SW 1271 (cell line): ENCODE data around the gene UFD1.

Experiments
- DNase-seq, 2 experiments: peaks; one replicate each; lab custom pipeline; 2025; lab: John Stamatoyannopoulos, UW

UFD1 gene

GRCh38 chr22:19515654-19516377, 36.8 kb upstream of the UFD1 start:
- DNase-seq: no peak

GRCh38 chr22:19514831-19515565, 36.0 kb upstream of the UFD1 start:
- DNase-seq: no peak

DNA sequence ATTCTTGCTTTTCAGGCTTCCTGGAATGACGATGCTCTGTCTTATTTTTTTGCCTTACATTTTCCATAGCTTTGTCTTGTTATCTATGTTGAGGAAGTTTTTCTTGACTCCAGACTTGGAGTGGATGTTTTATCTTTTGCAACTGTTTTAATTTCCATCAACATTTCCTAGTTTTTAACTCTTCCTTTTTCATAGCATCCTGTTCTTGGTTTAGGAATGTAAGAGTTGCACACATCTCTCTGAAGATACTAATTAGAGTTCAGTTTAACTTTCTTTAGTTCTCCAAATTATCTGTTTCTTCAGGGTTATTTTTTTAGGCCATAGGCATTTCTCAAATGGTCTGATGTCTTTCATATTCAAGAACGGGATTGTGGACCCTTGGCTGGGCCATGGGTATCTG, 34.8 kb upstream of the UFD1 start:
- DNase-seq: no peak

DNA sequence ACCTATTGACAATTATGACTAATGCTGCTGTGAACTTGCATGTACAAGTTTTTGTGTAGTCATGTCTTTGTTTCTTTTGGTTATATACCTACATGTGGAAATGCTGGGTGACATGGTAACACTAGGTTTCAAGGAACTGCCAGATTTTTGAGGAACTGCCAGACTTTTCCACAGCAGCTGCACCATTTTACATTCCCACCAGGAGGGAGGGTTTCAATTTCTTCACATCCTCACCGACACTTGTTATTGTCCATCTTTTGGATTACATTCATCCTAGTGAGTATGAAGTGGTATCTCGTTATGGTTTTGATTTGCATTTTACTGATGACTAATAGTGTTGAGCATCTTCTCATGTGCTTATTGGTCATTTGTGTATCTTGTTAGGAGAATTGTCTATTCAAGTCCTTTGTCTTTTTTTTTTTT, 31.9 kb upstream of the UFD1 start:
- DNase-seq: no peak

- DNase-seq: no peak
These were observed 30.9 kb upstream of the UFD1 start for GRCh38 chr22:19509923-19510322.

DNA sequence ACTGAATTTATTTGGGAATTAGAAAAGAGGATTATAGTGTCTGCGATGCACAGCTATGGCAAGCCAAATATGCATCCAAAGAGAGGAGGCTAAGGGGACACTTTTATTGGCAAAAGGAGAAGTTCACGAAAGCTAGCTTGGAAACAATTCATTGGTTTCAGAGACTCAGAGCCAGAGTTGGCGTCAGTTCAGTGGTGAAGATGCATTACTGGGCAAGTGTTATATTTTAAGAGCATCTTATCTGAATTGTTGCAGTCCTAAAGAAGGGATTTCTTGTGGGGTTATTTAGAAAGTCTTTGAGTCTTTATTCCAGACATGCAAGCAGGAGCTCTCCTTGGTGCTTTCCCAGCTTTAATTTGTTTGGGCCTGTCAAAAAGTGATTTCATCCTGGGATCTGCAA, 30.2 kb upstream of the UFD1 start:
- no peak for DNase-seq

DNA sequence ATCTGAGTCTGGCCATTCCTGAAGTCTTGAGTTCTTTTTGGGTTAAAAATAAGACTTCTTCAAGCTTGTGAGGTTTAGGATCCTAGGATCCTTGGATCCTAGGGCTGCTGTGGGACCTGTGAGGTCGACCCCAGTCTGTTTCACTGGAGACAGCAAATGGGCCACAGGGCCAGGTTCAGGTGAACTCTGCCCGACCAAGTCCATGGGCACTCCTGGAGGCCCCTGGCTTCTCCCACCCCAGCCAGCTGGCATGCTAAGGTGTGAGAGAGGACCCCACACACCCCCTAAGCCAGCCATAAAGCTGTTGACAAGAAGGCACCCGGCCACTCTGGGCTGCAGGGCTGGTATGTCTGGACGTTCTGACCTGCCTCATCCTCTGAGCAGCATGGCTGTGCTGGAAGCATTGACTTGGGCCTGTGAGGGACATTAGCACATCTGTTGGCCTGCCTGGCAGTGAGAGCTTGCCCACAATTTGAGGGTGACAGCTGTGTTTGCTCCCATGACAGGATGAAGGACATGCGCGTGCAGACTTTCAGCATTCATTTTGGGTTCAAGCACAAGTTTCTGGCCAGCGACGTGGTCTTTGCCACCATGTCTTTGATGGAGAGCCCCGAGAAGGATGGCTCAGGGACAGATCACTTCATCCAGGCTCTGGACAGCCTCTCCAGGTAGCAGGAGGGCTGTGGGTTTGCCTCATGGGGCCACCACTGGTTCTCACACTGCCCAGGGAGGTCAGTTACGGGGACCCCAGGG, 29.2 kb upstream of the UFD1 start:
- DNase-seq: no peak

GRCh38 chr22:19507534-19507861, 28.5 kb upstream of the UFD1 start:
- DNase-seq: no peak

DNA sequence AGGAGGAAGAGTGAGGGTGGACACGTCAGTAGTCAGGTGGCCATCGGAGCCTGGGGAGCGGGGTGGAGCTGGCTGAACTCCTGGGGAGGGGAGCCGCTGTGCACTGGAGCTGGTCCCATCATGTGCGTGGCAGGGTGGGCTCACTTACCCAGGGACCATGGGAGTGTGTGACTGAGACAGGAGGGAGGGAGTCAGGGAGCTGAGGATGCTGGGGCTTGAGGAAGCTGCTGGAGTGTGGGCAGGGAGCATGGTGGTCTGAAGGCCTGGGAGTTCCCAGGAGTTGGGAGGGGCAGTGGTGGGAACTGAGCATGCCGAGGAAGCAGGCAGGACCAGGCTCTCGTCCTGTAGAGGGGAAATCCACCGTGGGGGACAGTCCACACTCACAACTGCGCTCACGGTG, 27.2 kb upstream of the UFD1 start:
- DNase-seq: no peak

GRCh38 chr22:19505735-19506126, 26.7 kb upstream of the UFD1 start:
- no peak for DNase-seq

DNA sequence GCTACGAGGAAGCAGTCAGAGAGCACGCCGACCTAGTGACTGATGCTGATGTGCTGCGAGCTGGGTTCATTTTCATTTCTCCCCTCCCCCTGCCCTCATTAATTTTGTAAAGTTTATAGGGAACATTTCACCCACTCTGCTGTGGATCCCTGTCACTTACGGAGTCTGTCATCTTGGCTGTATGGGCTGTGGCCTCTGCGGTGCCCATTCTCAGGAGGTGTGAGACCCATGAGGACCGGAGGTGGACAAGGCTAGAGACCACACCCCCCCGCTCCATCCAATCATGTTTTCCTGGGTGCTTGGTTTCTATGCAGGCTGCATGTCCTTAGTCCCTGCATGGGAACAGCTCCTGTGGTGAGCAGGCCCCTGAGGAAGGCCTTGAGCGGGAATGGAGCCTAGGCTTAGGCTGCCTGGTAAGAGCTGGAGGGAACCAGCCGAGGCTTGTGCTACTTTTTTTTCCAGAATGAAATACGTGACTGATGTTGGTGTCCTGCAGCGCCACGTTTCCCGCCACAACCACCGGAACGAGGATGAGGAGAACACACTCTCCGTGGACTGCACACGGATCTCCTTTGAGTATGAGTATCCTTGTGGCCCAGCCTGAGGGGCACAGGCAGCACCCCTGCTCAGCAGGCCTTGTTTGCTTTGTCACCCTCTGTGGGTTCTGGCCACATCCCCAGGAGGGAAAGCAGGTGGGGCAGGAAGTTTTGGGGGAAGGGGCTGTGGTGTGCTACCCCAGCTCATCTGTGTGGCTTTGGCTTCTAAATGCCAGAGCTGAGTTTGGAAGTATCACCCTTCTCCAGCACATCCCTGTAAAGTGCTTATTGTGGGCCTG, 26.1 kb upstream of the UFD1 start:
- no peak for DNase-seq

GRCh38 chr22:19503869-19504268, 24.9 kb upstream of the UFD1 start:
- no peak for DNase-seq

GRCh38 chr22:19503367-19503766, 24.4 kb upstream of the UFD1 start:
- no peak for DNase-seq

DNA sequence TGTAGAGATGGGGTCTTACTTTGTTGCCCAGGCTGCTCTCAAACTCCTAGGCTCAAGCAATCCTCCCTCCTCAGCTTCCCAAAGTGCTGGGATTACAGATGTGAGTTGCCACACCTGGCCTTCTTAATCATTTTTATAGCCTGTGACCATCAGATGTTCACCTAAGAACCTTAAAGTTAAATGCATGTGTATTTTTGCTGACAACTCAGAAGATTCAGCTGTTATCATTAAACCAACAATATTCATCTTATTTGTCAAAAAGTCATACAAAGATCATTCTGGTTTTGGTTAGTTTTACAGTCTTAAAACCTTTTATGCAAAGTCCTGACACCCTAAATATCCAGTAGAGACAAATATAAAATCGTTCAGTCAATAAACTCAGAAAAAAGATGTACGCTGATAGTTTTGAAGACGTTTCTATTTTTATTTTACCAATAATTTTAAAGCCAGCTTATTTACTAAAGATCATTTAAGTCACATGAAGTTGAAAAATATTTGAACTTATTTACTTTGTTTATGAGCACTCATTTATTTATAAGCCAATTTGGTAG, 23.0 kb upstream of the UFD1 start:
- DNase-seq: no peak

DNA sequence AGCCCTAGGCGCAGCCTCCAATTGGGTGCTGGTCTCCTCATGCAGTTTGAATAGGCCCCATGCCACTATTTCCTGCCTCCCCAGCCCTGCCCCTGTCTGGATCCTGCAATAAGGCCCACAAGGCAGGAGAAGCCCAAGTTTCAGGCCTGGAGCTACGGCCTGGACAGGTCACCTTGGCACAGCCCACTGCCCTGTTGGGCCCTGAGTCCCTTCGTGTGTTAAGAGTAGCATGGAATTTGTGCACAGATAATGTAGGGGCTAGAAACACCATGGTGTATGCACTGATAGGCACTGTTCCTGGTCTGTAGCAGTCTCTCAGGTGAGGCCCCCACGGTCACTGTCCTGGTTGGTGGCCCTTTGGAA, 20.9 kb upstream of the UFD1 start:
- DNase-seq: no peak

- DNase-seq: no peak
These were observed 20.4 kb upstream of the UFD1 start for GRCh38 chr22:19499236-19499879.

GRCh38 chr22:19498866-19499190, 19.8 kb upstream of the UFD1 start:
- DNase-seq: no peak

DNA sequence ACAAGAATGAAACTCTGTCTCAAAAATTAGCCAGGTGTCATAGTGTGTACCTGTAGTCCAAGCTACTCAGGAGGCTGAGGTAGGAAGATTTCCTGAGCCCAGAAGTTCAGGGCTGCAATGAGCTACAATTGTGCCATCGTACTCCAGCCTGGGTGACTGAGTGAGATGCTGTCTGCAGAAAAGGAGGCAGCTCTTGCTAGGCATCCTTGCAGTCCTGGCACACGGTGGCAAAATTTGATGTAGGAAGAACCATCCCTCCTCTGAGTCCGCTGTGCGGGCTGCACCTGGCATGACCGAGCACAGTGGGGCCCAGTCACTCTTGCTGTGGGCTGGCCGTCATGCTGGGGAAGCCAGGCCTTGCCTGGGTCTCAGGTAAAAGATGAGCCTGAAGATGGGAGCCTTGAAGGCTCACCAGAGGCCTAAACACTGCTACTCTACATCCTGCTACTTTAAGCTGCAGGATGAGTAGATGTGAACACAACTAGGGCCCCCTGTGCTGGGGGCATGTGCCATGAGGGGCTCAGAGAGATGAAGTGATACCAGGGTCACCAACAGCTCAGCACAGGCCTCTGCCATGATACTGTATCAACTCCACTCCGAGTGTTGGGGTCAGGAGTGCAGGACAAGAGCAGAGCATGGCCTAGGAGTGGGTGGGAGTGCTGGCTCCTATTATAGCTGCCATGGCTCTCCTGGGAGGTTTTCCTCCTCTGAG, 19.3 kb upstream of the UFD1 start:
- DNase-seq: no peak

GRCh38 chr22:19497245-19497644, 18.3 kb upstream of the UFD1 start:
- DNase-seq: no peak

GRCh38 chr22:19496324-19496630, 17.3 kb upstream of the UFD1 start:
- DNase-seq: no peak
